HG03342 (cell line): Measurements from ENCODE around the gene NPRL2.

Experiments
- ATAC-seq: cut with Tn5 transposase; IDR thresholded peaks from one replicate; pipeline ENCODE4 v1.9.1; 2021; ENCODE audit warnings: mild to moderate bottlenecking, moderate library complexity; ENCODE audit not compliant: unreplicated experiment

Gene NPRL2

DNA sequence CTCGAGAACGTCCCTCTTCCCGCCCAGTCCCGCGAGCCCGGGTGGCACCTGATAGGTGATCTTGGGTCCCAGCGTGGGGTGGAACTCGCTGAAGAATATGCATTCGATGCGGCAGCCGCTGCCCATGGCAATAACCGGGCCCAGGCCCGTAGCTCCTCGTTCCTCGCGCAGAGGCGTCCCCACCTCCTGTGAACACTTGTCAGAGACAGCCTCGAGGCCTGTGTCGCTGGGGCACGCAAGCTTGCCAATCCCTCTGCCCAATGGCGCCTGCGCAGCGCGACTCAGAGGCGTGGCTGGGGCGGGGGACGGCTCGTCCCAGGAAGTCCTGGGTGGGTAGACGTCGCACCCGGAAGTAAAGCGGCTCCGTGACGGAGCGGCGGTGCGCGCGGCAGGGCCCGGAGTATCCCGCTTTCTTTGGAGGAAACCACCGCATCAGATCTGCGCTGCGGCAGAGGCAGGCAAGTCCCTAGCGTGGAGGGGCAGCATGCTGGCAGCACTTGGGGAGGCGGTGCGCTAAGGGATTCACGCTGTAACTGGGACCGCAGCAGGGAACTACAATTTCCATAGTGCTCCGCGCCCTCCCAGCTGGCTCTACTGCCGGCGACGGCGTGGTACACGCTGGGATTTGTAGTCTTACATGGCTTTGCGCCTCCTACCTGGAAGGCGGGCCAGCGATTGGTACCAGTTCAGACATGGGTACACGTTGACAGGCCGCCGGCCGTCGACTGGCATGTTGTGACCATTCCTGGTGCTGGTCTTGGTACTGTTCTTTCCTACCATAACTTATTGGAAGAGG is at the start of gene NPRL2, which contains the start of gene CYB561D2:
TSS of gene NPRL2 (minus strand) at position 249 of the 796 bp plus-strand sequence. CDS start at position 126, 123 bp downstream.
TSS of gene CYB561D2 (plus strand) at position 336 of the 796 bp plus-strand sequence. CDS start 572 bp downstream, outside the sequence.
- ATAC-seq, result peak; percentile 80

DNA sequence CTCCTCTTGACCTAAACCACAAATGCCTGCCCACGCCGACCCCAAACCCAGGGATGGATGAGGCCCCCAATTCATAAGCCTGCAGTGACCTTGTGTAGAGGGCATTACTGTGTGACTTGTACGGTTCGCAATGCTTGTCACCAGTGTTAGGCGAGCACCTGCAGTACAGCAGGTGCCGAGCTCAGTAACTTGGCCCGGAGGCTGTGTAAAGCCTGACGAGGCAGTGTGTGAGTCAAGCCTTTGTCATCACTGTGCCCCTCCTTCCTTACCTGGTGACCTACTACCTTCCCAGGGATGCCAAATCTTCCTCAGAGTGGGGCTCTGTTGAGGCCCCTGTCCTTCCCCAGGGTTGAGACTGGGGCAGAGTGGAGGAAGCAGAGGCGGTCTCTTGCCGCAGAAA is 45.9 kb upstream of the NPRL2 start:
- ATAC-seq, result no peak

DNA sequence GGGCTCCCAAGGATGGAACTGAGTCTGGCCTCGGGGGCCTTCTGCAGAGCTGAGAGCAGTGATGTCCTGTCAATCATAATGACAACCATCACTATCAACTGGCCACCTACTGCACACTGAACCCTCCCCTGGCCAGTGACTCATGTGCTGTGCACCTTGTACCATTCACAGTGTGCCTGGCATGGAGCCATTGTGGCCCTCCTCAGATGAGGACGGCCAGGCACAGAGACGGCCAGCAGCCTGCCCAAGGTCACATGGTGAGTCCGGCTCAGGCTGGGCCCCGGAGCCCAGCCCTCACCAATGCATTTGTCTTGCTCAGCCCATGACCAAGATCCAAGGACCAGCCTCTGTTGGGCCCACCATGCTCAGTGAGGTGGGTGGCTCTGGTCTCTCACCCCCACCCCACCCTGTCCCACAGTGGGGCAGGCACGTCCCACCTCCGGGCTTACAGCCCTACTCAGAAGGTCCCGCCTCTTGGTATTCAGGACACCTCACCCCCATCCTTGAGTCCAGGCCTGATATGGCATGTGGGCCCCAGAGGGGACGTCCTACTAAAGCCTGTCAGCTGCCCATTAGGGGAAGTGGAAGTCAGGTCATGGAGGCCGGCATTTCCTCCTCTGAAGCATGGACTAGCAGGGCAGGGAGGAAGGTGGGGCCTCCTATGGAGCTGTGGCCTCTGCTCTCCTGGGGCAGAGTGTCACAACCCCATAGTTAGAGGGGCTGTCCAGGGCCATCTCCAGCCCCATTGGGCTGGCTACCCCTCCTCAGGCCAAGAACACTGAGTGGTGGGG is 44.7 kb upstream of the NPRL2 start:
- ATAC-seq, result no peak

GRCh38 chr3:50393061-50393460 is 42.5 kb upstream of the NPRL2 start:
- ATAC-seq, result no peak

DNA sequence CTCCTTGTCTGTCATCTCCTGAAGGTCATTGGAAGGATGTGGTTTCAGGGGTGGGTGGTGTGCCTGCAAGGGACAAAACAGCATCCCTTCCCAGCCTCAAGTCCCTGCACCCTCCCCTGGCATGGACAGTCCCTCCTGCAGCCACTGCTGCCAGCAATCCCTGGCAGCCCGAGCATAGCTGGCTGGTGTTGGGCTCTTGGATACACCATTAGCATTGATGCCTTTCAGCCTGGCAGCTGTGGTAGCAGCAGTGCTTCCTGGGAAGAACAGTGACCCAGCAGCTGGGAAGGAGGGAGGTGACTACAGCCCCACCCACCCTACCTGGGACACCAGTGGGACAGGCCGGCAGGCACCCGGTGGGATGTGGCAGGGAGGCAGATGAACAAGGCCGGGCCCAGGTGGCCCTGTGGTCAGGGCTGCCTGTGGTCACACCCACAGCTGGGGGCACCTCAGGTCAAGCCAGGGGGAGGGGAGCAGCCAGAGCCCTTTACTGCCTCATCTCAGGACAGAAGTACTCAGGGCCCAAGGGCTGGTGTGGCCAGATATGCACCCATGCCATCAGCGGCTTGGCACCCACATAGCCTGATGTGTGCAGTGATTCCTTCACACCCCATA is 41.6 kb upstream of the NPRL2 start:
- ATAC-seq, result no peak

- ATAC-seq, result no peak
Measured at GRCh38 chr3:50390508-50391224, 40.1 kb upstream of the NPRL2 start.

GRCh38 chr3:50389414-50389767 is 38.8 kb upstream of the NPRL2 start:
- no peak for ATAC-seq

DNA sequence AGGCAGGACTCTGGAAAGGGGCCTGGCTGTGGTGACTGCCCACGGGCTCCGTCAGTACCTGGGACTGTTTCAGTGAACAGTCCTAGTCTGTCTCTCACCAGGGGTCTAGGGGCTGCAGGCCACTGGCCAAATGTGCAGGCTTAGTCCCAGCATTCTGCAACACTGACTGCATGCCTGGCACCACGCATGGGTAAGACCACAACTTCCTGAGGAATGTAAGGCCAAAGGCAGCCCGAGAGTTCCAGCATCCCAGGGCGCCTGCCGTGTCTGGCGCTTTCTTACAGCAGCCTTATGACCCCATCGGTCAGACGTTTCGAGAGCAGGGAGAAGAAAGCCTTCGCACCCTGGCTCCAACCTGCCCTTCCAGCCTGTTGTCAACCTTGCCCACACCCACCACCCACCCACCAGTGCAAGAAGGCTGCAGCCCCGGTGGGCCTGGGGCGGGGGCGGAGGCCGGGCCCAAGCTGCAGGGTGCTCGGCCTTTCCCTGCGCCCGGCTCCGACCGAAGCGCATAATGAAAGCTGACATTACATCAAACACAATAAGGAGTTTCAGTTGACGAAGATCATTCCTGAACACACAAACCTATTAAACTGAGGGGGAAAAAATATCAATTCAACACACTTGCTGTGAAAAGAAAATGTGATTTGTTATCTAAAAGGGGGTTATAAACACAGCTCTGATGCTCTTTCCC is 38.3 kb upstream of the NPRL2 start:
- ATAC-seq, result no peak

GRCh38 chr3:50388016-50388719 is 37.6 kb upstream of the NPRL2 start:
- no peak for ATAC-seq

GRCh38 chr3:50385754-50386153 is 35.2 kb upstream of the NPRL2 start:
- ATAC-seq, result no peak

DNA sequence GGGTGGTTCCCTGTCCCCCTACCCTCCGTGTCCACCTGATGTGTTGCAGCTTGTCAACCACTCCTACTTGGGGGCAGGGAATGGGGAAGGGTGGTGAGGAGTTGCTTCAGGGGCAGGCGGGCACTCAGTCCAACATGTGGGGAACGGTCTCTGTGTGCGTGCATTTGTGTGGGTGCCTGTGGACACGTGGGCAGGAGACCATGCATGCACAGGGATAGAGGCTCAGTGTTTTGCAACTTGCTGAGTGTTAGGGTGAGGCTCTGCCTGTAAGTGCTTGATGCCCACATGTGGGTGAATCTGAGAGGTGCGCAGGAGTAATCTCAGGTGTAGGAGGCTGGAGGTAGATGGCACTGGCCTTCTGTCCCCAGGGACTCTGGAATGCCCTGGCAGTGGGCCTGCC is 33.2 kb upstream of the NPRL2 start:
- no peak for ATAC-seq

GRCh38 chr3:50382722-50383121 is 32.1 kb upstream of the NPRL2 start:
- ATAC-seq, result no peak

- no peak for ATAC-seq
Measured at GRCh38 chr3:50381383-50381782, 30.8 kb upstream of the NPRL2 start.

DNA sequence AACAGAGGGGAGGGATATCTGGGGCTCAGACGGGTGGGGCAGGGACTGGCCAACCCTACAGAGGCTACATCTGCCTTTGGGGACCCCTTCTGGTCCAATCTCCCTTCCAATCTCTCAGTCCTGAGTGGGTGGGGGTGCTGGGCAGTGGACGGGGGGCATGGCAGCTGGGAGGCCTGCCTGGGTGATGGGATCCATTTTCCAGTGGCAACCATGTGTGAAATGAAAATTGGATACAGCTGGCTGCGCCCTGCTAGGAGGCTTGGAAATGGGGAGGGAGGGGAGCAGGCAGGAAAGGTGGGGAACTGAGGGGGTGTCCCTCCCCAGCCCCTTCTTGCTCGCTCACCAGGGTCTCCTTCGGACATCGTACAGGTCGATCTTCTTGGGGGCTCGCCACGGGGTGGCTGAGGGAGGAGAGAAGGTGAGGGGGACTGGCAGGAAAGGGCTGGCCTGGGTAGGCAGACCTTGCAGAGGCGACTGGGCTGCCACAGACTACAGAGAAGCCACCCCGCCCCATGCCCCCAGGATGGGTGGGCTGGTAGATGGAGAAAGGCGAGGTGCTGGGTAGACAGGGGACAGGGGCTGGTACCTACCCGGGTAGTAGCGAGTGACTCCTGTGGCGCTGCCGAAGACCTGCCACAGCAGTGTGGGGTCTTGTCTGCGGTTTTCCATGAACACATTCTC is 30.0 kb upstream of the NPRL2 start:
- ATAC-seq, result no peak

DNA sequence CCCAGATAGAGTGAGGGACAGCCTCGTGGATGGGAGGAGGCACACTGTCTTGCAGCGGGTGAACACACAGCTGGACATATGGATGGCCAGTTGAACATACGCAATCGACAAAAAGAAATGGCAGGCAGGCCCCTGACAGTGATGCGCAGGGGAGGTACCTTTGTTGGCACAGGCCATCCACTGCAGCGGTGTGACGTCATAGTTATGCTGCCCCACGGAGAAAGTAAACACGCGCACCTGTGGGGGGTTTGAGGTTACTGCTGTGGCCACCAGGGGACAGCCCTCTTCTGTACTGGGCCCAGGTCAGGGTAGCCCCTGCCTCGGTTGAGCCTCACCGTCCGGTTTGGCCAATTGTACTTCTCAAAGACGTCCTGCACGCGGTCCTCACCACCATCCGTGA is 28.2 kb upstream of the NPRL2 start:
- ATAC-seq, result no peak

DNA sequence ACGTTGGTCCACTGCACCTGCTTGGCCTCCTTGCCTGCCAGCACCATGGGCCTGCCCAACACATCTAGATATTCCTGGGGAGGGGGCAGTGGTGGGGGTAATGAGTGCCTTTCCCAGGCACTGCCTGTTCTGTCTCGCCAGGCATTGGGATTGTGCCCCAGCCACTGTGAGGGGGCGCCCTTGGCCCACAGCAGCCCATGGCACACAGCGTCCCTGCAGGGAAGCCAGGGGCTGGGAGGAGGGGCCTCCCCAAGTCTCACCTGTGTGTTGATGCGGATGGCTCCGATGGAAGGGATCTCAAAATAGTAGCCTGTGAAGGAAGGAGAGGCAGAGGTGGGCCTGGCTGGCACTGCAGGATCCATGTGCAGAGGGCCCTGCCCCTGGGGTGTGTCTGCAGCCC is 27.4 kb upstream of the NPRL2 start:
- ATAC-seq, result no peak

DNA sequence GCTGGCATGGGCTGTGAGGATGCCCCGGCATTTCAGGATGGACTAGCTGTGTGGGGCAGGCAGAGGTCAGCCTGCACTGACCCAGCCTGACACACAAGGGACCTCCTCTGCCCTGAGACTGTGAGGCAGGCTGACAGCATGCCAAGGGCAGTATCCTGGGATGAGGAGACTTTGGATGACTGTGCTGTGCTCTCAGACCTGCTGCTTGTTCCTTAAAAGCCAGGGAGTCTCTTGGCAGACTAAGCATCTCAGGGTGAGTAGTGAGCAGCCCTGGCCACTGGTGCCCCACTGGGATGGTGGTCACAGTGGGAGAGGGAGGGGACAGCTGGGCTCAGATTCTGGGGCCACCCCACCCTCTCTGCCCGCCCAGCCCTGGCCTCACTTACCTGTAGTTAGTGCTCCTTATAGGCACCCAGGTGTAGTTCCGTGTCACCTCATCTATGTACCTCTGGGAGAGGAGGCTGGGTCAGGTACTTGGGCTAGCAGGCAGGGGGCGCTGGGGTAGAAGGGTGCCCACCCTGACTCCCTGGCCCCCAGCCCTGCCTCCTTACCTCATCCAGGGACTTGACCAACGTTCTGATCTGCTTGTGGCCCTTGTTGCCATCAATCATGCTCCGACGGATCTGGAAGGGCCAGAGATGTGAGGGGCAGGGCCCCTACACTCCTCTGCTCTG is 24.8 kb upstream of the NPRL2 start:
- no peak for ATAC-seq

DNA sequence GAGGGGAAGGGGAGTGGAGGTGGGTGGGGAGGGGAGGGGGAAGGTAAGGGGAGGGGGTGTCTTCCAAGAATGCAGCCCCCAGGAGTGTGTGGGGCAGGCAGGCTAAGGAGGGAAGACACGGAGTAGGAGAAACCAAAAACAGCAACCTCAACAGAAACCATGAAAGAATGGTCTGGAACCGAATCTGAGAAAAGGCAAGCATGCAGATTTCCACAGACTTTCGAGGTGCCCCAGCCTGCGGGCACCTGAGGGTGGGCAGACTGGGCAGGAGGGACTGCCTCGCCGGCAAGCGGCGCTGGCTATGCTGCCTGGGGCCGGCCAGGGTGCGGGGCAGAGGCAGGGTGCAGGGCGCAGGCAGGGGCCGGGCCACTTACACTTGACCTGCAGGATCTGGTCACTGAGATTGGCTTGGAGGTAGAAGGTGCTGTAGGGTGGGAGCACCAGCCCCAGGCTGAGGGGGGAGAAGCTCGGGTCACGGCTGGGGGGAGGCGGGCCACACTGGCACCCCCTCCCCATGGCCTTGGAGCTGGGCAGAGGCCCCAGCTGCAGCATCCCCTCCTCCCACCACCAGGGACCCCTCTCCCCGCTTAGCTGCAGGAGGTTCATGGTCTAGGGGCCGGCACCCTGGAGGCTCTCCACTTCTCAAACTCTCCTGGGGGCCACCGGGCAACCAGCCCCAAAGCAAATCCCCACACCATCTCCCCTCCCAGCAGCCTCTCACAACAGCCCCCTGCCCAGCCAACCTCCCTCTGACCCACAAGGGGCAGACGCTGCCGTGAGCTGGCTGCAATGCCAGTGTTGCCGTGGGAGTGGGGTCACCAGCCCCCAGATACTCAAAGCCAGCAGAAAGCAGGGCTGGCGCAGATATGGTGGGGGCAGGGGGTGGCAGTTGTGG is 24.0 kb upstream of the NPRL2 start:
- no peak for ATAC-seq
